SU-DHL-6 (cell line): ENCODE results near the gene PHAF1.

ENCODE experiments used
- H2AFZ ChIP-seq: fragments of 200-600 bp; sonication (generic); 2 replicates; pipeline ENCODE4 v1.6.1; 2014; ENCODE audit warnings: low read depth, mild to moderate bottlenecking, moderate library complexity, mixed read lengths, antibody characterized with exemption, low read length; ENCODE audit not compliant: severe bottlenecking
- H3F3A ChIP-seq: fragments of 200-600 bp; shearing (Covaris generic); 2 replicates; pipeline ENCODE4 v1.6.0; 2016; ENCODE audit warnings: antibody characterized with exemption, mild to moderate bottlenecking; ENCODE audit not compliant: insufficient read depth
- H3K27ac ChIP-seq: fragments of 200-600 bp; sonication (generic); 2 replicates; pipeline ENCODE4 v1.5.1; 2016; ENCODE audit warnings: low read depth, mild to moderate bottlenecking, low read length, moderate library complexity, mixed read lengths
- H3K27me3 ChIP-seq: fragments of 200-600 bp; sonication (generic), shearing (Covaris generic); 2 replicates; pipeline ENCODE4 v1.6.0; 2014; ENCODE audit warnings: mild to moderate bottlenecking, low read length
- H3K36me3 ChIP-seq: fragments of 200-600 bp; sonication (generic); 2 replicates; pipeline ENCODE4 v1.6.1; 2014; ENCODE audit warnings: mild to moderate bottlenecking, low read length, mixed read lengths
- H3K4me2 ChIP-seq: fragments of 300-600, 200-600 bp; shearing (Covaris generic), sonication (generic); 2 replicates; pipeline ENCODE4 v1.6.0; 2014; ENCODE audit warnings: low read length, low read depth, mild to moderate bottlenecking; ENCODE audit not compliant: poor library complexity, severe bottlenecking
- H3K4me3 ChIP-seq: fragments of 200-600 bp; sonication (generic); 2 replicates; pipeline ENCODE4 v1.5.1; 2014; ENCODE audit warnings: antibody characterized with exemption, low read length, mild to moderate bottlenecking, mixed read lengths; ENCODE audit not compliant: insufficient read depth, poor library complexity, severe bottlenecking
- H3K79me2 ChIP-seq: fragments of 200-600 bp; sonication (generic); 2 replicates; pipeline ENCODE4 v1.6.1; 2014; ENCODE audit warnings: mild to moderate bottlenecking, low read length, moderate library complexity; ENCODE audit not compliant: insufficient read depth
- H3K9ac ChIP-seq: fragments of 200-600 bp; sonication (generic); 2 replicates; pipeline ENCODE4 v1.7.0; 2014; ENCODE audit warnings: mild to moderate bottlenecking, low read length
- H3K9me2 ChIP-seq: fragments of 200-600 bp; sonication (generic); replicated peaks from 2 replicates; pipeline ENCODE4 v1.6.1; 2014; ENCODE audit warnings: low read length; ENCODE audit not compliant: insufficient read depth
- H3K9me3 ChIP-seq: fragments of 200-600 bp; sonication (generic); 2 replicates; pipeline ENCODE4 v1.6.1; 2014; ENCODE audit warnings: low read length, mixed read lengths; ENCODE audit not compliant: insufficient read depth
- H4K20me1 ChIP-seq: fragments of 200-600 bp; sonication (generic); 2 replicates; pipeline ENCODE4 v1.6.1; 2014; ENCODE audit warnings: low read depth, mild to moderate bottlenecking, antibody characterized with exemption, low read length, moderate library complexity, mixed read lengths
- EZH2phosphoT487 ChIP-seq: fragments of 200-600 bp; sonication (generic), shearing (Covaris generic); conservative IDR thresholded peaks from 2 replicates; pipeline ENCODE4 v1.6.1; 2018; ENCODE audit warnings: mild to moderate bottlenecking, antibody characterized with exemption, low read length, moderate library complexity, mixed read lengths
- TF ChIP-seq, protein P1 (sequence below): fragments of 200-600 bp; sonication (generic); IDR thresholded peaks from one replicate; pipeline ENCODE4 v1.5.1; 2017; ENCODE audit warnings: antibody characterized with exemption, mild to moderate bottlenecking, low read length, moderate library complexity; ENCODE audit not compliant: insufficient read depth, poor library complexity, severe bottlenecking

PHAF1 gene

DNA sequence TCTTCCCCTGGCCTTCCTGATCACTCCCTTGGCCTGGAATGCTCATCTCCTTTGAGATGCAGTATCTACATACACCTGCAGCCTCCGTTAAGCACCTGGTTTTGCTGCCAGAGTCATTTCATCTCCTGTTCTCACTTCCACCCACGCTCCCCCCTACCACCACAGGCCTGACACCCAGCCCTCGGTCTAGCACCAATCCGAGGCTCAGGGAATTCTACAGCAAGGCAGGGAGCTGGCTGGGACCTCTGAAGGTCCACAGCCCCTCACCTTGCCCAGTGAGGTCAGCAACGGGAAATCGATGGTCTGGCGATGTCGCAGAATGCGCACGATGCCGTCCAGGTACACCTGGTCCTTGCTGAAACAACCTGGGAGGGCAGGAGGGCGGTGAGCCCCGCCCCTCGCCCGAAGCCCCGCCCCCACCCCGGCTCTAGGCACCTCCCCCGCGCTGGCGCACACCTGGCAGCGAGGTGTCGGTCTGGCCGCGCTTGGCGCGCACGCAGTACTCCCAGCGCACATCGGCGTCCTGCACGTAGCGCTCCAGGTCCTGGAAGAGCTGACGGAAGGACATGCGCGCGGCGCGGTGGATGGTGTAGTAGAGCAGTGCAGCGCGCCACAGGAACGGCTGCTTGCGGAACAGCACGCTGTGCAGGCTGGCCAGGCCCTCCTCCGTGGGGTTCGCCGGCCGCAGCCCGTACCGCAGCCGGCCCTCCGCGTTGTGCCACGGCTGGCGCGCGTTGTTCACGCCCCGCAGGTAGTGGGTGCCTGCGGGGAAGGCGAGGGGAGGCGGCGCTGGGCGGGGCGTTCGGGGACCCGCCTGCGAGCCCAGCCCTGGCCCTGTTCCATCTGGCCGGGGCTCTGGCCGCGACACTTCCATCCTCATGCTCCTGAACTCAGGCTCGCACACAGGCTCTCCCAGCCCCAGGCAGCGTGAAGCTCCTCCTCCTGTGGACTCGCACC, 68.3 kb downstream of the PHAF1 start:
- Histone ChIP-seq H3K36me3 (no peaks in the 10 kb centered on the region), H3F3A (no peaks in the 10 kb centered on the region), H3K27ac (no peak overlapping the region), H3K9ac (no peak overlapping the region), H3K9me3 (no peaks in the 10 kb centered on the region), H3K27me3 (no peaks in the 10 kb centered on the region), H3K79me2 (no peaks in the 10 kb centered on the region), H3K4me3 (no peak overlapping the region), H2AFZ (no peak overlapping the region), H4K20me1 (no peaks in the 10 kb centered on the region), H3K9me2 (no peaks in the 10 kb centered on the region), H3K4me2 (no peak overlapping the region)
- TF ChIP-seq, protein P1, sequence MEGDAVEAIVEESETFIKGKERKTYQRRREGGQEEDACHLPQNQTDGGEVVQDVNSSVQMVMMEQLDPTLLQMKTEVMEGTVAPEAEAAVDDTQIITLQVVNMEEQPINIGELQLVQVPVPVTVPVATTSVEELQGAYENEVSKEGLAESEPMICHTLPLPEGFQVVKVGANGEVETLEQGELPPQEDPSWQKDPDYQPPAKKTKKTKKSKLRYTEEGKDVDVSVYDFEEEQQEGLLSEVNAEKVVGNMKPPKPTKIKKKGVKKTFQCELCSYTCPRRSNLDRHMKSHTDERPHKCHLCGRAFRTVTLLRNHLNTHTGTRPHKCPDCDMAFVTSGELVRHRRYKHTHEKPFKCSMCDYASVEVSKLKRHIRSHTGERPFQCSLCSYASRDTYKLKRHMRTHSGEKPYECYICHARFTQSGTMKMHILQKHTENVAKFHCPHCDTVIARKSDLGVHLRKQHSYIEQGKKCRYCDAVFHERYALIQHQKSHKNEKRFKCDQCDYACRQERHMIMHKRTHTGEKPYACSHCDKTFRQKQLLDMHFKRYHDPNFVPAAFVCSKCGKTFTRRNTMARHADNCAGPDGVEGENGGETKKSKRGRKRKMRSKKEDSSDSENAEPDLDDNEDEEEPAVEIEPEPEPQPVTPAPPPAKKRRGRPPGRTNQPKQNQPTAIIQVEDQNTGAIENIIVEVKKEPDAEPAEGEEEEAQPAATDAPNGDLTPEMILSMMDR, result no peak
- TF ChIP-seq EZH2phosphoT487, result no peak

DNA sequence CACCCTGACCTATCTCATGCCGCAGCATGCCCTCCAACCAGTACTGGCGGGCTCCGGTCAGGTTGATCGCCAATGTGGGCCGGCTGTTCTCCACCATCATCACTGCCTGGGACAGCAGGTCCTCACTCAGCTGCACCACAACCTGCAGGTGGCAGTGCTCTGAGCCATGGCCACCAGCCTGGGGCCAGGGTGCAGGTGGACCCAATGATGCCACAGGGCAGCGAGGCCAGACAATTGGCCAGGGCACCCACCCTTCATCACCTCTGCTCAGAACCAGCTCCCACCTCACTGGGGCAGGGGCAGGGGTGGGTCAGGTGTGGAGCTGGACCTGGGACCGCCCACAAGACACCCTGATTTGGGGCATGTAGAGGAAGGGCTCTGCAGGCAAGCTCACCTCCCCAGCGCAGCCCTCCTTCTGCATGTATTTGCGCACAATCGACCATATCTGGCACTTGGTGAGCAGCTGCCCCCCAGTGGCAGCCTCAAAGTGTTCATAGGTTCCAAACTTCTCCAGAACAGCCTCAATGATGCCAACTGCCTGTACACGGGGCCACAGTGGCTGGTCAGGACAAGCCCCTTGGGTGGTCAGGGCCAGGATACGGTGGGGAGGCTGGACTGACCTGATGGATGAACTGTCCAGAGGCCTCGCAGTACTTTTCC, 69.8 kb downstream of the PHAF1 start:
- no peaks in the 10 kb centered on the region for H3K9me2 ChIP-seq
- H3K27ac ChIP-seq, result no peak overlapping the region
- no peak overlapping the region for H3K9ac ChIP-seq
- no peak for TF ChIP-seq EZH2phosphoT487
- TF ChIP-seq, protein P1, result no peak
- no peaks in the 10 kb centered on the region for H3K9me3 ChIP-seq
- H4K20me1 ChIP-seq, result no peaks in the 10 kb centered on the region
- no peaks in the 10 kb centered on the region for H3K27me3 ChIP-seq
- no peaks in the 10 kb centered on the region for H3K79me2 ChIP-seq
- no peaks in the 10 kb centered on the region for H3F3A ChIP-seq
- H2AFZ ChIP-seq, result no peak overlapping the region
- H3K36me3 ChIP-seq, result no peaks in the 10 kb centered on the region
- H3K4me3 ChIP-seq, result no peak overlapping the region
- H3K4me2 ChIP-seq, result no peak overlapping the region

- Histone ChIP-seq H3K9me2 (no peaks in the 10 kb centered on the region), H3K4me3 (no peak overlapping the region), H3K36me3 (no peaks in the 10 kb centered on the region), H3K27me3 (no peaks in the 10 kb centered on the region), H4K20me1 (no peaks in the 10 kb centered on the region), H3K9me3 (no peaks in the 10 kb centered on the region), H3K79me2 (no peaks in the 10 kb centered on the region), H3F3A (no peaks in the 10 kb centered on the region), H3K27ac (no peak overlapping the region), H3K9ac (no peak overlapping the region), H3K4me2 (no peak overlapping the region), H2AFZ (no peak overlapping the region)
- TF ChIP-seq, protein P1, result no peak
- no peak for TF ChIP-seq EZH2phosphoT487
These were observed 70.4 kb downstream of the PHAF1 start for GRCh38 chr16:67180166-67180565.
